Liver (tissue), 9 donors: ENCODE results near the gene MRPL49. TPM values are rescaled to one million over a fixed set of nuclear protein-coding genes. Genes with fewer than 3 reads are reported as not detected.
A peak's percentile ranks its signal among the peaks of the same experiment; 100 is the strongest.

Experiments
- DNase-seq: peaks from one replicate; pipeline ENCODE4 v3.0.0-alpha.2; 2017; ENCODE audit warnings: low spot score
- H3K27ac ChIP-seq, 2 donors: one replicate each; pipeline ENCODE4 v1.7.0; 2013; ENCODE audit warnings: inconsistent platforms in 2 of 2, low read length in 2 of 2, control low read depth in 1 of 2, low read depth in 1 of 2, mild to moderate bottlenecking in 1 of 2
- H3K27me3 ChIP-seq, 4 donors: one replicate each; pipeline versions ENCODE4 v1.6.1 to v1.7.0; 2013; ENCODE audit warnings: low read length in 3 of 4, inconsistent platforms in 1 of 4, mild to moderate bottlenecking in 1 of 4, moderate library complexity in 1 of 4; ENCODE audit not compliant: control insufficient read depth in 4 of 4, insufficient read depth in 4 of 4
- H3K36me3 ChIP-seq, 4 donors: one replicate each; pipeline versions ENCODE4 v1.6.1 to v1.7.0; 2013; ENCODE audit warnings: low read length in 3 of 4, mild to moderate bottlenecking in 3 of 4, low read depth in 1 of 4, moderate library complexity in 1 of 4; ENCODE audit not compliant: control insufficient read depth in 4 of 4, insufficient read depth in 3 of 4
- H3K4me1 ChIP-seq, 4 donors: one replicate each; pipeline versions ENCODE4 v1.6.1 to v1.7.0; 2013; ENCODE audit warnings: low read length in 3 of 4, mild to moderate bottlenecking in 3 of 4, moderate library complexity in 1 of 4; ENCODE audit not compliant: control insufficient read depth in 4 of 4, insufficient read depth in 4 of 4
- H3K4me3 ChIP-seq, 3 donors: one replicate each; pipeline versions ENCODE4 v1.6.1 to v1.7.0; 2013; ENCODE audit warnings: low read length in 3 of 3, control low read depth in 1 of 3, low read depth in 1 of 3, mild to moderate bottlenecking in 1 of 3
- H3K9ac ChIP-seq, 2 donors: one replicate each; pipeline ENCODE4 v1.7.0; 2013; ENCODE audit warnings: low read length in 2 of 2, mild to moderate bottlenecking in 2 of 2, moderate library complexity in 2 of 2, control low read depth in 1 of 2, low read depth in 1 of 2
- H3K9me3 ChIP-seq, 4 donors: one replicate each; pipeline versions ENCODE4 v1.6.1 to v1.7.0; 2013; ENCODE audit warnings: low read length in 3 of 4; ENCODE audit not compliant: control insufficient read depth in 4 of 4
- CTCF ChIP-seq: fragments of 150-350 bp; IDR thresholded peaks from 2 replicates; pipeline ENCODE4 v1.5.1; 2017; ENCODE audit warnings: improper control_type of control experiment, low read depth, low read length; ENCODE audit not compliant: missing input control
- EGR1 ChIP-seq, 2 donors: IDR thresholded peaks; 2 replicates each; pipeline ENCODE4 v1.6.1; 2016 to 2018; ENCODE audit warnings: antibody characterized with exemption in 2 of 2, low read depth in 2 of 2
- FOXA1 ChIP-seq: IDR thresholded peaks from 2 replicates; pipeline ENCODE4 v1.6.1; 2016; ENCODE audit warnings: antibody characterized with exemption
- FOXA2 ChIP-seq: IDR thresholded peaks from 2 replicates; pipeline ENCODE4 v1.6.1; 2016; ENCODE audit warnings: antibody characterized with exemption
- GABPA ChIP-seq, 2 donors: IDR thresholded peaks in 1 of 2; conservative IDR thresholded peaks in 1 of 2; 2 replicates each; pipeline ENCODE4 v1.6.1; 2016; ENCODE audit warnings: antibody characterized with exemption in 2 of 2, mild to moderate bottlenecking in 1 of 2, moderate library complexity in 1 of 2
- HNF4A ChIP-seq, 2 donors: conservative IDR thresholded peaks; 2 replicates each; pipeline ENCODE4 v1.6.1; 2016; ENCODE audit warnings: antibody characterized with exemption in 2 of 2, mild to moderate bottlenecking in 2 of 2
- HNF4G ChIP-seq: IDR thresholded peaks from 2 replicates; pipeline ENCODE4 v1.6.1; 2016; ENCODE audit warnings: antibody characterized with exemption
- JUND ChIP-seq, 2 donors: IDR thresholded peaks; 2 replicates each; pipeline ENCODE4 v1.6.1; 2016; ENCODE audit warnings: antibody characterized with exemption in 2 of 2
- NR2F2 ChIP-seq: IDR thresholded peaks from 2 replicates; pipeline ENCODE4 v1.6.1; 2016; ENCODE audit warnings: antibody characterized with exemption
- RAD21 ChIP-seq, 2 donors: IDR thresholded peaks; 2 replicates each; pipeline ENCODE4 v1.6.1; 2016; ENCODE audit warnings: antibody characterized with exemption in 2 of 2, mild to moderate bottlenecking in 2 of 2
- REST ChIP-seq: IDR thresholded peaks from 2 replicates; pipeline ENCODE4 v1.6.1; 2016; ENCODE audit warnings: antibody characterized with exemption, mild to moderate bottlenecking
- RXRA ChIP-seq, 2 donors: IDR thresholded peaks; 2 replicates each; pipeline ENCODE4 v1.6.1; 2017 to 2018; ENCODE audit warnings: antibody characterized with exemption in 2 of 2, mild to moderate bottlenecking in 1 of 2
- SP1 ChIP-seq: IDR thresholded peaks from 2 replicates; pipeline ENCODE4 v1.6.1; 2018; ENCODE audit warnings: antibody characterized with exemption, mild to moderate bottlenecking
- TAF1 ChIP-seq: conservative IDR thresholded peaks from 2 replicates; pipeline ENCODE4 v1.6.1; 2016; ENCODE audit warnings: antibody characterized with exemption, mild to moderate bottlenecking
- YY1 ChIP-seq: IDR thresholded peaks from 2 replicates; pipeline ENCODE4 v1.6.1; 2016; ENCODE audit warnings: antibody characterized with exemption, mild to moderate bottlenecking
- ZBTB33 ChIP-seq: IDR thresholded peaks from 2 replicates; pipeline ENCODE4 v1.6.1; 2016; ENCODE audit warnings: antibody characterized with exemption
- WGBS: extraction: QIAGEN DNeasy Blood & Tissue Kit; methylation state at CpG from one replicate; pipeline ENCODE4 v1.1.7; 2013; 5-methylcytosine and 5-hydroxymethylcytosine counted together
- polyA plus RNA-seq, 2 donors: library from polyadenylated mRNA; stranded (reverse) in 1 of 2; unstranded in 1 of 2; fragments of 200-250 nt in 1 of 2; fragments of >200 nt in 1 of 2; fragmentation: Nextera tagmentation in 1 of 2; extraction: Ambion mirVana in 1 of 2; gene quantifications; one replicate each; pipeline versions ENCODE4 v1.2.1 to v1.2.3, GENCODE V29; 2013 to 2015
- total RNA-seq, 2 donors: library from RNA; depleted of rRNA; stranded (reverse); fragments of >200 nt; gene quantifications; one replicate each; pipeline ENCODE4 v1.2.3, GENCODE V29; 2014
- TF ChIP-seq, protein P1 (sequence below): IDR thresholded peaks from 2 replicates; pipeline ENCODE4 v1.6.1; 2016; ENCODE audit warnings: antibody characterized with exemption
- TF ChIP-seq, protein P2 (sequence below): IDR thresholded peaks from 2 replicates; pipeline ENCODE4 v1.6.1; 2016; ENCODE audit warnings: antibody characterized with exemption
- donor health status: healthy.
- donor health status: healthy.
- donor health status: healthy.
- donor health status: healthy.
- donor health status: healthy.

The MRPL49 gene
- total RNA-seq = 10 to 100 TPM; 31.7 to 39.2 TPM
- polyA plus RNA-seq = 10 to 100 TPM; 31.1 to 47.2 TPM

DNA sequence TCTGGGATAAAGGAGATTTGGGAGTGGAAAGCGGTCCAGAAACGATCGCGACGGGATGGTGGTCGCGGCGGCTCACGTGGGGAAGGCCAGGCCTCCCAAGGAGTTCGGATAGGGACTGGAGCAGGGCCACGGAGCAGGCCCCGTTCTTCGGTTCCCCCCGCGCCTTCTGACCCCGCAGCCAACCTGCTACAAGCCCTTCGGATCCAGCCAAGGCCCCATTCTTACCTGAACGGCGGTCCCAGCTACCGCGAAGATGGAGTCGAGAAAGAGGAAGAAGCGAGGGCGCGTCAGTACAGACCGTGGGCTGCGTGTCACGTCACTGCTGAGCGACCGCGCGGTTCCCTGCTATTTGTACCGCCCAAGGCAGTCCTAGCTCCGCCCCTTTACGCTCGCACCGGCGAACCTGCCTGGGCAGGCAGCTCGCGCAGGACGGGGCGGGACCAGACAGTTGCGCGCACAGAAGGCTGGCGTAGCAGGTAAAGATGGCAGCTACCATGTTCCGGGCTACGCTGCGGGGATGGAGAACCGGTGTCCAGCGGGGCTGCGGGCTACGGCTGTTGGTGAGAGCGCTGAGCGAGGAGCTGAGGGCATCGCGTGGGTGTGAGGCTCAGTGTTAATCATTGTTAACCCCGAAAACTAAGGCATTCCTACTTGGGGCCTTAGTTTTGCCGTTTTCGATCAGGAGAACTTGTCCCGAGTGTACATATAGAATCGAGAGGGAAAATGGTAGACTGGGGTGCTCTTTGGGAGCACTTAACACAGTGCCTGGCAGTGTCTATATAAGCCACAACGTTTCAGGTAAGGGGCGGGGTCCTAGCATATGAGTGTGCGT lies at the start of gene MRPL49, which contains the start of gene FAU:
MRPL49 (plus strand) TSS at position 457 of the 832 bp plus-strand sequence; CDS start at position 483, 26 bp downstream.
FAU (minus strand) TSS at position 270 of the 832 bp plus-strand sequence. CDS start 321 bp downstream, outside the sequence.
- Histone ChIP-seq H3K9ac (peak within 1 kb of the TSS; percentile 96), H3K4me1 (peaks cover 2 to 36% (median 24%) of the 10 kb centered on the region in 4 donors), H3K9me3 (no peaks in the 10 kb centered on the region), H3K36me3 (peaks cover 11 to 44% (median 27%) of the 10 kb centered on the region in 4 donors), H3K27me3 (no peaks in the 10 kb centered on the region), H3K4me3 (peak within 1 kb of the TSS; percentile 68 to 99 (median 95)), H3K27ac (peak within 1 kb of the TSS; percentile 85 to 93)
- TF ChIP-seq FOXA2 (peak; percentile 40), HNF4G (no peak), EGR1 (IDR thresholded peaks at IDR 0.05; ENCODE audit: low read depth in 2 of 2) (peak in 1 of 2 donors; percentile 36), FOXA1 (peak; percentile 66), CTCF (no peak), RAD21 (IDR thresholded peaks at IDR 0.05) (peak; percentile 54 to 68), JUND (IDR thresholded peaks at IDR 0.05) (peak in 1 of 2 donors; percentile 20), HNF4A (conservative IDR thresholded peaks at IDR 0.05) (peak in 1 of 2 donors; percentile 25), GABPA (IDR thresholded peaks at IDR 0.05 in 1 of 2, conservative IDR thresholded peaks at IDR 0.05 in 1 of 2) (peak in 1 of 2 donors; percentile 90), SP1 (peak; percentile 86), TAF1 (peak; percentile 79), RXRA (IDR thresholded peaks at IDR 0.05) (peak in 1 of 2 donors; percentile 45), ZBTB33 (peak; percentile 93), REST (peak; percentile 82), NR2F2 (peak; percentile 20), YY1 (peak; percentile 98)
- TF ChIP-seq, protein P1, sequence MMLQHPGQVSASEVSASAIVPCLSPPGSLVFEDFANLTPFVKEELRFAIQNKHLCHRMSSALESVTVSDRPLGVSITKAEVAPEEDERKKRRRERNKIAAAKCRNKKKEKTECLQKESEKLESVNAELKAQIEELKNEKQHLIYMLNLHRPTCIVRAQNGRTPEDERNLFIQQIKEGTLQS = no peak
- TF ChIP-seq, protein P2, sequence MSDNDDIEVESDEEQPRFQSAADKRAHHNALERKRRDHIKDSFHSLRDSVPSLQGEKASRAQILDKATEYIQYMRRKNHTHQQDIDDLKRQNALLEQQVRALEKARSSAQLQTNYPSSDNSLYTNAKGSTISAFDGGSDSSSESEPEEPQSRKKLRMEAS = peak; percentile 84
- under 1% methylated on average over 64 of the region's 64 CpGs for WGBS
- peak; percentile 97 for DNase-seq
